Neuronal stem cell (in vitro differentiated cells): ENCODE measurements around the gene MOB4.

ENCODE experiments used
- DNase-seq: peaks from one replicate; pipeline ENCODE4 v3.0.0-alpha.2; 2013; ENCODE audit warnings: low spot score
- H2AFZ ChIP-seq: one replicate; pipeline ENCODE4 v1.6.1; 2013; ENCODE audit warnings: mild to moderate bottlenecking, low read length, inconsistent platforms
- H2AK5ac ChIP-seq: 2 replicates; pipeline ENCODE4 v1.6.1; 2013; ENCODE audit warnings: low read depth, mild to moderate bottlenecking, inconsistent platforms, low read length, moderate library complexity, mixed read lengths
- H2BK120ac ChIP-seq: 2 replicates; pipeline ENCODE4 v1.6.1; 2013; ENCODE audit warnings: low read depth, mild to moderate bottlenecking, inconsistent platforms, low read length, moderate library complexity, mixed read lengths
- H2BK12ac ChIP-seq: one replicate; pipeline ENCODE4 v1.6.1; 2013; ENCODE audit warnings: low read length, inconsistent platforms
- H2BK15ac ChIP-seq: 2 replicates; pipeline ENCODE4 v1.6.1; 2013; ENCODE audit warnings: mild to moderate bottlenecking, low read length, inconsistent platforms, mixed read lengths
- H2BK5ac ChIP-seq: one replicate; pipeline ENCODE4 v1.6.1; 2013; ENCODE audit warnings: inconsistent platforms, mild to moderate bottlenecking, low read length, moderate library complexity
- H3K14ac ChIP-seq: one replicate; pipeline ENCODE4 v1.6.1; 2013; ENCODE audit warnings: low read length, inconsistent platforms
- H3K18ac ChIP-seq: 2 replicates; pipeline ENCODE4 v1.6.1; 2013; ENCODE audit warnings: low read length, inconsistent platforms
- H3K23ac ChIP-seq: 2 replicates; pipeline ENCODE4 v1.6.1; 2013; ENCODE audit warnings: low read depth, mild to moderate bottlenecking, mixed read lengths, low read length, inconsistent platforms; ENCODE audit not compliant: poor library complexity
- H3K27ac ChIP-seq: replicated peaks from 3 replicates; pipeline ENCODE4 v1.5.1; 2013; ENCODE audit warnings: low read length, inconsistent platforms
- H3K27me3 ChIP-seq, 3 experiments: 2 replicates each; pipeline ENCODE4 v1.6.1; 2013; ENCODE audit warnings: low read length in 3 of 3, mild to moderate bottlenecking in 2 of 3, inconsistent platforms in 1 of 3, low read depth in 1 of 3, mixed read lengths in 1 of 3, moderate library complexity in 1 of 3; ENCODE audit not compliant: control insufficient read depth in 3 of 3, insufficient read depth in 3 of 3
- H3K36me3 ChIP-seq, 2 donors: replicated peaks in 1 of 2; 2 replicates each; pipeline ENCODE4 v1.6.1; 2013; ENCODE audit warnings: low read length in 2 of 2; ENCODE audit not compliant: control insufficient read depth in 2 of 2, insufficient read depth in 2 of 2
- H3K4ac ChIP-seq: 2 replicates; pipeline ENCODE4 v1.6.1; 2013; ENCODE audit warnings: inconsistent platforms, mild to moderate bottlenecking, low read length, moderate library complexity
- H3K4me1 ChIP-seq, 2 donors: 1 replicate in 1 of 2; 2 replicates in 1 of 2; pipeline ENCODE4 v1.6.1; 2013; ENCODE audit warnings: low read length in 2 of 2, low read depth in 1 of 2; ENCODE audit not compliant: control insufficient read depth in 2 of 2, insufficient read depth in 1 of 2
- H3K4me2 ChIP-seq: one replicate; pipeline ENCODE4 v1.6.1; 2013; ENCODE audit warnings: mild to moderate bottlenecking, low read length, inconsistent platforms; ENCODE audit not compliant: insufficient read depth, poor library complexity, severe bottlenecking
- H3K4me3 ChIP-seq, 2 donors: 2 replicates each; pipeline ENCODE4 v1.5.1; 2013; ENCODE audit warnings: low read length in 2 of 2, mild to moderate bottlenecking in 2 of 2, inconsistent platforms in 1 of 2, moderate library complexity in 1 of 2
- H3K79me1 ChIP-seq: one replicate; pipeline ENCODE4 v1.6.1; 2013; ENCODE audit warnings: low read depth, mild to moderate bottlenecking, inconsistent platforms, low read length, moderate library complexity
- H3K9ac ChIP-seq: one replicate; pipeline ENCODE4 v1.6.1; 2013; ENCODE audit warnings: mild to moderate bottlenecking, low read depth, low read length, inconsistent platforms; ENCODE audit not compliant: poor library complexity
- H3K9me3 ChIP-seq, 2 donors: replicated peaks in 1 of 2; 2 replicates each; pipeline versions ENCODE3 to v1.6.1; 2013; ENCODE audit warnings: low read length in 2 of 2, mild to moderate bottlenecking in 2 of 2, inconsistent platforms in 1 of 2, low read depth in 1 of 2, mixed read lengths in 1 of 2, moderate library complexity in 1 of 2; ENCODE audit not compliant: control insufficient read depth in 2 of 2, insufficient read depth in 1 of 2
- H4K8ac ChIP-seq: one replicate; pipeline ENCODE4 v1.6.1; 2013; ENCODE audit warnings: low read depth, mild to moderate bottlenecking, inconsistent platforms, low read length, moderate library complexity
- H4K91ac ChIP-seq: one replicate; pipeline ENCODE4 v1.6.1; 2013; ENCODE audit warnings: low read length, low read depth, mild to moderate bottlenecking, inconsistent platforms; ENCODE audit not compliant: poor library complexity
- WGBS, 2 donors: extraction: QIAGEN DNeasy Blood & Tissue Kit; methylation state at CpG; one replicate each; pipeline ENCODE4 v1.1.7; 2013; ENCODE audit warnings: missing lambda C conversion rate in 2 of 2, mixed read lengths in 1 of 2; ENCODE audit not compliant: insufficient read length in 2 of 2, insufficient replicate concordance in 1 of 2; ENCODE audit errors: extremely low coverage in 2 of 2; 5-methylcytosine and 5-hydroxymethylcytosine counted together

Gene MOB4

DNA sequence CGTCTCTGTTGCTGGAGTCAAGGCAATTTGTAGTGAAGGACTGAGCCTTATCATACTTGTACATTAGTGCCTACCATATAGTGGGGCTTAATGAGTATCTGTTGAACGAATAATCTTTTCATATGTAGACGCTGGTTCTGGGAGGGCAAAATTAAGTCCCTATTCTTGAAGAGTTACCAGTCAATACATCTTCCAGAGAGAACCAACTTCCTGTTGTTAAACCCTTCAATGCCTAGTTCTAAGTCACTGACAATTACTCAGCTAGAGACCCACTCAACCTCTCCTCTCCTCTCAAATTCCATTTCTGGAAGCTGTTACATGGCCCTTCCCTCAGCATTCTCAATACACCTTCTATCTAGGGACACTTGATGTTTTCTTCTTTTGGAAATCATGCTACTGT is 1.1 kb upstream of the MOB4 start:
- H3K4me2 ChIP-seq: no peak overlapping the region
- H3K27ac ChIP-seq: no peak overlapping the region
- H3K27me3 ChIP-seq: no peaks in the 10 kb centered on the region
- no peak overlapping the region for H2BK15ac ChIP-seq
- no peak overlapping the region for H3K4ac ChIP-seq
- no peak overlapping the region for H2BK12ac ChIP-seq
- no peak overlapping the region for H3K9ac ChIP-seq
- peaks cover 0 to 12% of the 10 kb centered on the region in 2 donors for H3K36me3 ChIP-seq
- no peak overlapping the region for H2BK5ac ChIP-seq
- no peak overlapping the region for H4K8ac ChIP-seq
- H3K4me1 ChIP-seq: peaks cover 0 to 9% of the 10 kb centered on the region in 2 donors
- H3K23ac ChIP-seq: no peak overlapping the region
- H3K9me3 ChIP-seq: no peaks in the 10 kb centered on the region
- no peak overlapping the region for H4K91ac ChIP-seq
- peak overlapping the region in 1 of 2 donors; percentile 94 for H3K4me3 ChIP-seq
- WGBS, 2 donors: no CpG with 5 or more reads among the region's 3 CpGs
- no peak overlapping the region for H3K18ac ChIP-seq
- H3K79me1 ChIP-seq: peaks cover 2% of the 10 kb centered on the region
- no peak for DNase-seq
- no peak overlapping the region for H3K14ac ChIP-seq
- H2BK120ac ChIP-seq: no peak overlapping the region
- H2AFZ ChIP-seq: peak overlapping the region; percentile 88
- H2AK5ac ChIP-seq: no peak overlapping the region

DNA sequence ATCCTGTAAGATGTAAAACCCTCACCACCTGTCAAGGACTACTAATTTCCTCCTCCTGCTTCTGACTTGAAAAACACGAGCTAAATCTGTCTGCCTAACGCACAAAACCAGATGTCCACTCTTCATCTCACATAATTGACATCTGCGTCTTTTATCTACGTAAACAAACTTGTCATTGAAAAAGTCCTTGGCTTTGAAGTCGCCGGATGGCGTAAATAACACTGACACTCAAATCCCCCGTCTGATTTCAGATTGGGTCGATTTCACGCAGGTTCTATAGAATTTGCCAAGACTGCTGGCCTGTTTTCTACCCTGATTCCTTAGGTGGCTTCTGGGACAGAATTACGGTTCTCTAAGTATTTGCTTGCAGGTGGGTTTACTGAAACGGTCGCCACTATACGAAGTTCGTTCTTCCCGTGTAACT is 539 bp upstream of the MOB4 start:
- no peak overlapping the region for H3K4ac ChIP-seq
- H3K4me1 ChIP-seq: peaks cover 0 to 9% of the 10 kb centered on the region in 2 donors
- no peak overlapping the region for H3K18ac ChIP-seq
- no peak overlapping the region for H4K91ac ChIP-seq
- WGBS, 2 donors: no CpG with 5 or more reads among the region's 16 CpGs
- H3K14ac ChIP-seq: no peak overlapping the region
- no peak overlapping the region for H2BK120ac ChIP-seq
- no peaks in the 10 kb centered on the region for H3K27me3 ChIP-seq
- peak; percentile 6 for DNase-seq
- no peak overlapping the region for H2BK5ac ChIP-seq
- no peak overlapping the region for H2AK5ac ChIP-seq
- peak overlapping the region; percentile 97 for H3K23ac ChIP-seq
- H3K4me2 ChIP-seq: peak overlapping the region; percentile 29
- H4K8ac ChIP-seq: no peak overlapping the region
- no peak overlapping the region for H3K9ac ChIP-seq
- H2AFZ ChIP-seq: peak overlapping the region; percentile 88
- H3K9me3 ChIP-seq: no peaks in the 10 kb centered on the region
- H2BK15ac ChIP-seq: no peak overlapping the region
- peaks cover 0 to 13% of the 10 kb centered on the region in 2 donors for H3K36me3 ChIP-seq
- peak overlapping the region; percentile 78 to 94 for H3K4me3 ChIP-seq
- H3K79me1 ChIP-seq: peaks cover under 1% of the 10 kb centered on the region
- no peak overlapping the region for H2BK12ac ChIP-seq
- H3K27ac ChIP-seq: peak overlapping the region; percentile 68

DNA sequence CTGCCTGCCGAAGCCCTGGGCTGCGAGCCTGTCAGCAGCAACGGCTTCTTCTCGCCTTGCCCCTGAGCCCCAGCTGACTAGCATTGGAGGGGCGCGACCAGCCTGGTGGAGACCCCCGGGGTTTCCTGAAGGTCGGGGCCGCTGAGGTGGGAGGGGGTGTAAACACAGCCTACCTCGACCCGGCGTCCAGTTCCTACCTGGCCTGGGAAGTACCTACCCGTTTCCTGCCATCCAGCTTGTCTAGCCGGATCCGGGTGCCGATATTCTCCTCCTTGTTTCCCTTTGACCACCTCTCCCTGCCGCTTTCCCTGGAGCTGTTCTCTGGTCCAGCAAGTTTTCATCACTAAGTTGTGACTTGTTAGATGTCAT is 511 bp downstream of the MOB4 start:
- H4K8ac ChIP-seq: no peak overlapping the region
- no peaks in the 10 kb centered on the region for H3K27me3 ChIP-seq
- no CpG with 5 or more reads among the region's 17 CpGs for WGBS, 2 donors

DNA sequence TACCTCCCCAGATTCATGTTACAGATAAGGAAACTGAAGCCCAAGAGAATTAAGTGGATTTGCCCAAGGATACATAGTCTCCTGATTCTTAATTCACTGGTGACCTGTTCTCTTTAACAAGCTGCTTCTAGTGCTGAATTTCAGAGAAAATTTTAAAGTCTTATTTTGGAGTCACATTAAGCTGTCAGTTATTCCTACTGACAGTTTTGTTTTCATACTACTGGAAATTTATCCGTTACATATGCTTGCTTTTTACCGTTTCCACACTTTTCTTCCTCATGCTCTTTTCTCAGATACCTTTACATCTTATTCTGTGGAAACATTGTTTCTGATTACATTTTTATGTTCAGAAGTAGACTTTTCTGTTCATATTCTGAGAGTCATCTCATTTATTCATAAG is 1.3 kb downstream of the MOB4 start:
- no peak overlapping the region for H3K18ac ChIP-seq
- no peaks in the 10 kb centered on the region for H3K79me1 ChIP-seq
- H3K36me3 ChIP-seq: peaks cover 0 to 21% of the 10 kb centered on the region in 2 donors
- no peak overlapping the region for H2BK120ac ChIP-seq
- H3K23ac ChIP-seq: no peak overlapping the region
- H3K4me1 ChIP-seq: peaks cover 0 to 9% of the 10 kb centered on the region in 2 donors
- peak overlapping the region in 1 of 2 donors; percentile 94 for H3K4me3 ChIP-seq
- H3K4ac ChIP-seq: no peak overlapping the region
- no peak overlapping the region for H2BK15ac ChIP-seq
- no peaks in the 10 kb centered on the region for H3K27me3 ChIP-seq
- H2BK5ac ChIP-seq: no peak overlapping the region
- no peak overlapping the region for H3K14ac ChIP-seq
- no peaks in the 10 kb centered on the region for H3K9me3 ChIP-seq
- no peak for DNase-seq
- no peak overlapping the region for H3K4me2 ChIP-seq
- no peak overlapping the region for H2BK12ac ChIP-seq
- no peak overlapping the region for H2AK5ac ChIP-seq
- H2AFZ ChIP-seq: no peak overlapping the region
- no peak overlapping the region for H3K27ac ChIP-seq
- no CpG with 5 or more reads among the region's 2 CpGs for WGBS, 2 donors
- no peak overlapping the region for H3K9ac ChIP-seq
- H4K91ac ChIP-seq: no peak overlapping the region
- no peak overlapping the region for H4K8ac ChIP-seq

More for the DNA sequence above, 511 bp downstream of the MOB4 start:
- Histone ChIP-seq H2AFZ (peak overlapping the region; percentile 88), H3K27ac (peak overlapping the region; percentile 36), H2BK120ac (peak overlapping the region; percentile 29), H3K36me3 (peaks cover 0 to 21% of the 10 kb centered on the region in 2 donors), H4K91ac (no peak overlapping the region), H2BK12ac (no peak overlapping the region), H3K79me1 (no peaks in the 10 kb centered on the region), H3K9ac (peak overlapping the region; percentile 100), H2BK15ac (peak overlapping the region; percentile 7), H2AK5ac (peak overlapping the region; percentile 16), H2BK5ac (peak overlapping the region; percentile 45), H3K18ac (peak overlapping the region; percentile 98), H3K4me2 (peak overlapping the region; percentile 58), H3K9me3 (no peaks in the 10 kb centered on the region), H3K23ac (peak overlapping the region; percentile 97), H3K4me1 (peaks cover 0 to 9% of the 10 kb centered on the region in 2 donors), H3K4me3 (peak overlapping the region; percentile 91 to 94), H3K4ac (peak overlapping the region; percentile 39), H3K14ac (no peak overlapping the region)
- DNase-seq: no peak
